ENCODE measurements around the gene USP49. TPM values are rescaled to one million over a fixed set of nuclear protein-coding genes. Genes with fewer than 3 reads are reported as not detected.

The USP49 gene
- total and polyA plus RNA-seq, 2 of the 13 experiments (the other 11 are each of a cell fraction or from before 2014, with no cell fraction given): 2.9 to 4.3 TPM

- TF ChIP-seq, protein P1, sequence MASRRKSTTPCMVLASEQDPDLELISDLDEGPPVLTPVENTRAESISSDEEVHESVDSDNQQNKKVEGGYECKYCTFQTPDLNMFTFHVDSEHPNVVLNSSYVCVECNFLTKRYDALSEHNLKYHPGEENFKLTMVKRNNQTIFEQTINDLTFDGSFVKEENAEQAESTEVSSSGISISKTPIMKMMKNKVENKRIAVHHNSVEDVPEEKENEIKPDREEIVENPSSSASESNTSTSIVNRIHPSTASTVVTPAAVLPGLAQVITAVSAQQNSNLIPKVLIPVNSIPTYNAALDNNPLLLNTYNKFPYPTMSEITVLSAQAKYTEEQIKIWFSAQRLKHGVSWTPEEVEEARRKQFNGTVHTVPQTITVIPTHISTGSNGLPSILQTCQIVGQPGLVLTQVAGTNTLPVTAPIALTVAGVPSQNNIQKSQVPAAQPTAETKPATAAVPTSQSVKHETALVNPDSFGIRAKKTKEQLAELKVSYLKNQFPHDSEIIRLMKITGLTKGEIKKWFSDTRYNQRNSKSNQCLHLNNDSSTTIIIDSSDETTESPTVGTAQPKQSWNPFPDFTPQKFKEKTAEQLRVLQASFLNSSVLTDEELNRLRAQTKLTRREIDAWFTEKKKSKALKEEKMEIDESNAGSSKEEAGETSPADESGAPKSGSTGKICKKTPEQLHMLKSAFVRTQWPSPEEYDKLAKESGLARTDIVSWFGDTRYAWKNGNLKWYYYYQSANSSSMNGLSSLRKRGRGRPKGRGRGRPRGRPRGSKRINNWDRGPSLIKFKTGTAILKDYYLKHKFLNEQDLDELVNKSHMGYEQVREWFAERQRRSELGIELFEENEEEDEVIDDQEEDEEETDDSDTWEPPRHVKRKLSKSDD (CRISPR knock-in tag; IDR thresholded peaks at IDR 0.05; ENCODE audit: low read depth): no peak; the same call in none of the 2 replicates
- no peak for TF ChIP-seq FOXP1 (IDR thresholded peaks at IDR 0.05)
- TF ChIP-seq FOXP1 (CRISPR knock-in tag; IDR thresholded peaks at IDR 0.05): peak; percentile 7; the same call in 1 of the 2 replicates
- TF ChIP-seq MTF2 (CRISPR knock-in tag; IDR thresholded peaks at IDR 0.05; ENCODE audit: borderline replicate concordance): no peak; the same call in 1 of the 2 replicates
- TF ChIP-seq, protein P2, sequence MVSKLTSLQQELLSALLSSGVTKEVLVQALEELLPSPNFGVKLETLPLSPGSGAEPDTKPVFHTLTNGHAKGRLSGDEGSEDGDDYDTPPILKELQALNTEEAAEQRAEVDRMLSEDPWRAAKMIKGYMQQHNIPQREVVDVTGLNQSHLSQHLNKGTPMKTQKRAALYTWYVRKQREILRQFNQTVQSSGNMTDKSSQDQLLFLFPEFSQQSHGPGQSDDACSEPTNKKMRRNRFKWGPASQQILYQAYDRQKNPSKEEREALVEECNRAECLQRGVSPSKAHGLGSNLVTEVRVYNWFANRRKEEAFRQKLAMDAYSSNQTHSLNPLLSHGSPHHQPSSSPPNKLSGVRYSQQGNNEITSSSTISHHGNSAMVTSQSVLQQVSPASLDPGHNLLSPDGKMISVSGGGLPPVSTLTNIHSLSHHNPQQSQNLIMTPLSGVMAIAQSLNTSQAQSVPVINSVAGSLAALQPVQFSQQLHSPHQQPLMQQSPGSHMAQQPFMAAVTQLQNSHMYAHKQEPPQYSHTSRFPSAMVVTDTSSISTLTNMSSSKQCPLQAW (CRISPR knock-in tag; IDR thresholded peaks at IDR 0.05): peak; percentile 92
- peak; percentile 41 for TF ChIP-seq YY1 (IDR thresholded peaks at IDR 0.05; ENCODE audit: insufficient read depth, insufficient replicate concordance, low read depth, low read length)
- TF ChIP-seq ZNF224 (CRISPR knock-in tag; IDR thresholded peaks at IDR 0.05): no peak
- no peak for TF ChIP-seq ATM (IDR thresholded peaks at IDR 0.05; ENCODE audit: borderline replicate concordance)
- TF ChIP-seq GTF3A (CRISPR knock-in tag; conservative IDR thresholded peaks at IDR 0.05): no peak
- TF ChIP-seq, protein P3, sequence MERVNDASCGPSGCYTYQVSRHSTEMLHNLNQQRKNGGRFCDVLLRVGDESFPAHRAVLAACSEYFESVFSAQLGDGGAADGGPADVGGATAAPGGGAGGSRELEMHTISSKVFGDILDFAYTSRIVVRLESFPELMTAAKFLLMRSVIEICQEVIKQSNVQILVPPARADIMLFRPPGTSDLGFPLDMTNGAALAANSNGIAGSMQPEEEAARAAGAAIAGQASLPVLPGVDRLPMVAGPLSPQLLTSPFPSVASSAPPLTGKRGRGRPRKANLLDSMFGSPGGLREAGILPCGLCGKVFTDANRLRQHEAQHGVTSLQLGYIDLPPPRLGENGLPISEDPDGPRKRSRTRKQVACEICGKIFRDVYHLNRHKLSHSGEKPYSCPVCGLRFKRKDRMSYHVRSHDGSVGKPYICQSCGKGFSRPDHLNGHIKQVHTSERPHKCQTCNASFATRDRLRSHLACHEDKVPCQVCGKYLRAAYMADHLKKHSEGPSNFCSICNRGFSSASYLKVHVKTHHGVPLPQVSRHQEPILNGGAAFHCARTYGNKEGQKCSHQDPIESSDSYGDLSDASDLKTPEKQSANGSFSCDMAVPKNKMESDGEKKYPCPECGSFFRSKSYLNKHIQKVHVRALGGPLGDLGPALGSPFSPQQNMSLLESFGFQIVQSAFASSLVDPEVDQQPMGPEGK (CRISPR knock-in tag; IDR thresholded peaks at IDR 0.05): peak; percentile 59; the same call in 1 of the 2 replicates
- no peak for TF ChIP-seq BATF2 (CRISPR knock-in tag; IDR thresholded peaks at IDR 0.05)
- peak; percentile 80; the same call in 1 of the 2 replicates for TF ChIP-seq ZFP41 (CRISPR knock-in tag; IDR thresholded peaks at IDR 0.05; ENCODE audit: borderline replicate concordance)
- TF ChIP-seq ERF (CRISPR knock-in tag; IDR thresholded peaks at IDR 0.05): peak; percentile 56
Observed at GRCh38 chr6:41920921-41921711, 25.9 kb upstream of the USP49 start, which contains the start of the genes BYSL and MED20 (continued).
